AG09309 (cell line): ENCODE data around the gene HIVEP3.

ENCODE experiments used
- DNase-seq: peaks from one replicate; pipeline ENCODE4 v3.0.0-alpha.2; 2010; ENCODE audit warnings: low read depth
- H3K4me3 ChIP-seq: 2 replicates; pipeline ENCODE4 v1.5.1; 2011; ENCODE audit warnings: mild to moderate bottlenecking, low read depth, low read length, moderate library complexity; ENCODE audit not compliant: control insufficient read depth
- TF ChIP-seq, protein P1 (sequence below): IDR thresholded peaks from 2 replicates; pipeline ENCODE4 v1.5.1; 2011; ENCODE audit warnings: mild to moderate bottlenecking, low read depth, low read length, inconsistent platforms; ENCODE audit not compliant: insufficient read depth, control insufficient read depth; ENCODE audit errors: missing control alignments

The HIVEP3 gene

GRCh38 chr1:41870076-41870562, 48.6 kb downstream of the HIVEP3 start:
- H3K4me3 ChIP-seq: no peak overlapping the region
- DNase-seq: no peak
- TF ChIP-seq, protein P1, sequence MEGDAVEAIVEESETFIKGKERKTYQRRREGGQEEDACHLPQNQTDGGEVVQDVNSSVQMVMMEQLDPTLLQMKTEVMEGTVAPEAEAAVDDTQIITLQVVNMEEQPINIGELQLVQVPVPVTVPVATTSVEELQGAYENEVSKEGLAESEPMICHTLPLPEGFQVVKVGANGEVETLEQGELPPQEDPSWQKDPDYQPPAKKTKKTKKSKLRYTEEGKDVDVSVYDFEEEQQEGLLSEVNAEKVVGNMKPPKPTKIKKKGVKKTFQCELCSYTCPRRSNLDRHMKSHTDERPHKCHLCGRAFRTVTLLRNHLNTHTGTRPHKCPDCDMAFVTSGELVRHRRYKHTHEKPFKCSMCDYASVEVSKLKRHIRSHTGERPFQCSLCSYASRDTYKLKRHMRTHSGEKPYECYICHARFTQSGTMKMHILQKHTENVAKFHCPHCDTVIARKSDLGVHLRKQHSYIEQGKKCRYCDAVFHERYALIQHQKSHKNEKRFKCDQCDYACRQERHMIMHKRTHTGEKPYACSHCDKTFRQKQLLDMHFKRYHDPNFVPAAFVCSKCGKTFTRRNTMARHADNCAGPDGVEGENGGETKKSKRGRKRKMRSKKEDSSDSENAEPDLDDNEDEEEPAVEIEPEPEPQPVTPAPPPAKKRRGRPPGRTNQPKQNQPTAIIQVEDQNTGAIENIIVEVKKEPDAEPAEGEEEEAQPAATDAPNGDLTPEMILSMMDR: no peak

GRCh38 chr1:41868241-41868998, 50.3 kb downstream of the HIVEP3 start:
- no peak overlapping the region for H3K4me3 ChIP-seq
- TF ChIP-seq, protein P1: no peak
- DNase-seq: no peak

DNA sequence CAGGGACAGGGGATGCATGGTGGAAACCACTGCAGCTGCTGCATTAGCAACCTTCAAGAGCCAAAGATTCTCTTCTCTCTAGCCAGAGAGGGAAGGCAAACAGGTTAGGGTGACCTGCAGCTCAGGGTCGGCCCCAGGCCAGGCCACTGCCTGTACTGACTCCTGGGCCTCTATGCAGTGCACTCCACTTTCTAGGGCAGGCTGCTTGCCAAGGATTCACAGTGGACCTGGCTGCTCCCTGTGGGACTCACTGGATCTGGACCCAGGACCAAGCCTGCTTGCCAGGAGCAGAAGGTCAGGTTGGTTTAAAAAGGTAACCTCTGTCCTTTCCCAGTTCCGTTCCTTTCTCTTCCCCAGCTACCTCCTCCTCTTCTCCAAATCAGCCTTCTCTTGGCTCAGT, 52.4 kb downstream of the HIVEP3 start:
- DNase-seq: no peak
- H3K4me3 ChIP-seq: no peak overlapping the region
- TF ChIP-seq, protein P1: no peak

GRCh38 chr1:41864471-41865040, 54.2 kb downstream of the HIVEP3 start:
- no peak for DNase-seq
- H3K4me3 ChIP-seq: no peak overlapping the region
- TF ChIP-seq, protein P1: no peak

GRCh38 chr1:41863718-41864117, 55.0 kb downstream of the HIVEP3 start:
- TF ChIP-seq, protein P1: no peak
- no peak for DNase-seq
- H3K4me3 ChIP-seq: no peak overlapping the region

DNA sequence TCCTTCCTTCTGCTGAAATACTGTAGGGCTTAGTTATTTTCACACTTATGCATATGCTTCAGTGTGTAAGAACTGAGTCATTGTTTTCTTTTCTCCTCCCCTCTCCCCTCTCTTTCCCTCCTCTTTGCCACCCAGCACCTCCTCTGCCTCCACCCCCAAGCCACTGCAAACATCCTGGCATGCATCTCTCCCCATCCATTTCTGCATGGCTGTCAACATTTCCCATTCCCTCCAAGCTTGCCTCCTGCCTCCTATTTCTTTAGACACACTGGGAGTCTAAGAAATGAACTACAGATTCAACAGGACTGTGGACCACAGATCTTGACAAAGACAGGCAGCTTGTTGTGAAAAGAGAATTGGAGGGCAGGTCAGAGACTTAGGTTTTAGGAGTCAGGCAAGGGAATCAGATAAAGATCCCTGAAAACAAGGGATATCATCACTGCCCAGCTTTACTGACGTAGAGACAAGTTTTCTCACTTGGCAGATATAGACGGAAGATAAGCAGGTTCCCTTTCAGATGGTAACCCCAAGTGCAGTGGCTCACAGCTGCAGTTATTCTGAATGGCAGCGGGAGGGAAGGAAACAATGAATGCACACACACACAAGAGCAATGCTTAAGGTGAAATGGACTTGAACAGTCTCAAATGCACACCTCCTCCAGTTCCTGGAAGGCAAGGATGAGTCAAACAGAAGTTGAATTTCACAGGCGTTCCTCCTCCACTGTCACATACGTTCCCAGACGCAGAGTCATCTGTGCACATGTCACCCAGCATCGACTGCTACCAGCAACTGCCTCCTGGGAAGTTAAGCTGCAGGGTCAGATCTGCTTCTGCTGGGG, 56.1 kb downstream of the HIVEP3 start:
- TF ChIP-seq, protein P1: no peak
- no peak overlapping the region for H3K4me3 ChIP-seq
- no peak for DNase-seq
